Embryonic facial prominence (tissue), 1 donor: Measurements from ENCODE around the gene NDEL1.

Source experiments
- DNase-seq: peaks from one replicate; pipeline ENCODE4 v3.0.0-alpha.2; 2016; ENCODE audit errors: extremely low spot score

Gene NDEL1

DNA sequence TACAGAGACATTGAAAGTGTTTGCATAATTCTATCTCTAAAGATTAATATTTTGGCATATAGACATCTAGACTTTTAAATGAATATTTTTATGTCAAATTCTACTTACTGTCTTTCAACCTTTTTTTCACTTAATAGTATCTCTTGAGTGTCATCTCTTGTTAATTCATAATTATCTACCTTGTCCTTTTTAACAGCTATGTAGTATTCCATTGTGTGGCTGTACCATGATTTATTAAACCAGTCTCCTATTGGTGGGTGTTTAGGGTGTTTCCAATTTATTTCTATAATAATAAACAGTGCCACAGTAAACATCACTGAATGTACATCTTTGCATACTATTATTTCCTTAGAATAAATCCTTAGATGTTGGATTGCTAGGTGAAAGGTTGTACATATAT lies 21.7 kb upstream of the NDEL1 start:
- no peak for DNase-seq

DNA sequence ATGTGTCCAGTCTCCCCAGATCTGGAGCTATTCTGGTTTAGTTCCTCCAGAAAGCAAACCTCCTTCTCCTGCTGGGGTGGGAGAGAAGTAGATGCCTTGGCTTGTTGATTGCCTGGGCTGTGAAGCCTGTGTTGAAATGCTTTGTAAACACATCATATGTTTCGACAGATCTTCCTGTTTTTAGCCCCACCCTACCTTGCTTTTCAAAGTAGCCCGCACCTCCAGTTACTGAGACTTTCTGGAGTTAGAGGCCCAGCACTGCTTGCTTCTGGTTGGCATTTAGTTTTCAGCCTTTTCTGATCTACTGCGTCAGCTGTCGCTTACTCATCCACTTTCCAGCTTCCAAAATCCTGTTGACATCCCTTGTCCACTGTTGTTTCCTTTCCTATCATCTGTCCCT lies 17.9 kb upstream of the NDEL1 start:
- DNase-seq: no peak

DNA sequence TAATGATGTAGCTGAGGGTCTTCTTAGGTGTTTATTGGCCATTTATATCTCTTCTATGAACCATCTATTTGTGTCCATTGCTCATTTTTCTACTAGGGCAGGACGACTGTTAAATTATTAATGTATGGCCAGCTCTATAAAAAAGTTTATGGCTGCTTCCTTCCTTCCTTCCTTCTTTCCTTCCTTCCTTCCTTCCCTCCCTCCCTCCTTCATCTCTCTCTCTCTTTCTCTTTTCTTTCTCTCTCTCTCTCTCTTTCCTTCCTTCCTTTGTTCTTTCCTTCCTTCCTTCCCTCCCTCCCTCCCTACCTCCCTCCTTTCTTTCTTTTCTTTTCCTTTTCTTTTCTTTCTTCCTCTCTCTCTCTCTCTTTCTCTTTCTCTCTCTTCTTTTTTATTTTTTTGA lies 17.2 kb upstream of the NDEL1 start:
- no peak for DNase-seq

DNA sequence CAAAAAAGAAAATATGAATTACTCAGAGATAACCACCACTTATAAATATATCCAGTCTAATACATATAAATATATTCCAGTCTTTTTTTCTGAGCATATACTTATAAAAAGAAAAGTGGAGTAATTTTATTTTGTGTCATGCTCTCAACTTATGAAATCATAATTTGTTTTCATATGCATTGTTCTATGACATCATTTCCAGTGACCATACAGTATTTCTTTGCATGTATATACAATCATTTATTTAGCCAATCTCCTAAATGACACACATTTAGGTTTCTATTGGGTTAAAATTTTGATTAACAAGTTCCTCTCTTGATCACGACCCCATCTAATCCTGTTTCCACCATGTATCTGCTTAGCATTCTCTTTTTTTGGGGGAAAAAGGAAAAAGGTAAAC lies 16.4 kb upstream of the NDEL1 start:
- no peak for DNase-seq

DNA sequence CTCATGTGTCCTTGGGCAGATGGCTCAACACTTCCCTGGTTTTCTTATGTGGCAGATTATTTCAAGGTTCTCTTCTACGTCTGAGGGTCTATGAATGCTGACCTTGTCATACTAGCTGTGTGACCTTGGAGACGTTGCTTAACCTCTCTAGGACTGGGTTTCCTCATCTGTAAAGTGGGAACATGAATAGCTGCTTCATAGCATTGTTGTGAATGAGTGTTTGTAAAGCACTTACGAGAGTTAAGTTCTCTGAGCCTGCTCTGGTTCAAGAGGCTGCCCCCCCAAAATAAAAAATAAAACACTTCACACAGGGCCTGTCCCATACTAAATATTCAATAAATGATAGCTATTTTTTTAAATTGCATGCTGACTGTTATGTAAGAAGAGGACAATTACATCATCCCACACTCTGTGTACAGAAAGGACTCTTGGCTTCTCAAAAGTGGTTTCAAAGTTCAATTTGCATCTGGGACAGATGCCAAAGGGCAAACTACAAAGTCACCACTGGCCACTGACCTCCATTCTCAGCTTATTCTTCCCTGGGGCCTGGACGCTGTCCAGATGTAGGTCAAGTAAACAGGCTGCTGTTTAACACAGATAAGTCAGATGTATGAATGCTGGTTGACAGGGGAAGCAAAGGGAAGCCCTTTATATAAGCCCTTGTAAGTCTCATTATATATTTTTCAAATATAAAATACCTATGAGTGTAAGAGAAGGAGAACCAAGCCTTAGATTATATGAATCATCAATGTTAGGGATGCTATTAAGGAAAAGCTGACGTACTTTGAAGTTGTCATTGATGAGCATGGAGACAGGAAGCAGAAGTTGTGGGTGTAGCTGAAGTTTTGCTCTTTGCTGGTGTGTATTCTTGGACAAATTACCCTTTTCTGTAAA lies 15.4 kb upstream of the NDEL1 start:
- no peak for DNase-seq

DNA sequence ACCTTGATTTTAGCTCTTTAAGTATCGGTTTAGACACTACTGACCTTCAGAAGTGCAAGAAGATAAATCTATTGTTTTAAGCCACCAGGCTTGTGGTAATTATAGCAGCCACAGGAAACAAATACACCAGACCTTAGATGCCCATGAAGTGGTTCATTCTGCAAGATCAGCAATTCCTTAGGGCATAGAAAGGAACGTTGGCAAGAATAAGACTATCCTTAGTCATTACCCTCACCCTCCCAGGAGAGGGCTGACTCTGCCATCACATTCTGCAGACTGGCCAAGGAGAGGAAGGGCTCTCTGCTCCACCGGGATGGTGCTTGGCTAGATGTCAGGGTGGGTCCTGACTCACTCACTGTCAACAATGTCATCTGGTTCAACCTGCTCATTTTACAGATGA lies 14.1 kb upstream of the NDEL1 start:
- DNase-seq: no peak

DNA sequence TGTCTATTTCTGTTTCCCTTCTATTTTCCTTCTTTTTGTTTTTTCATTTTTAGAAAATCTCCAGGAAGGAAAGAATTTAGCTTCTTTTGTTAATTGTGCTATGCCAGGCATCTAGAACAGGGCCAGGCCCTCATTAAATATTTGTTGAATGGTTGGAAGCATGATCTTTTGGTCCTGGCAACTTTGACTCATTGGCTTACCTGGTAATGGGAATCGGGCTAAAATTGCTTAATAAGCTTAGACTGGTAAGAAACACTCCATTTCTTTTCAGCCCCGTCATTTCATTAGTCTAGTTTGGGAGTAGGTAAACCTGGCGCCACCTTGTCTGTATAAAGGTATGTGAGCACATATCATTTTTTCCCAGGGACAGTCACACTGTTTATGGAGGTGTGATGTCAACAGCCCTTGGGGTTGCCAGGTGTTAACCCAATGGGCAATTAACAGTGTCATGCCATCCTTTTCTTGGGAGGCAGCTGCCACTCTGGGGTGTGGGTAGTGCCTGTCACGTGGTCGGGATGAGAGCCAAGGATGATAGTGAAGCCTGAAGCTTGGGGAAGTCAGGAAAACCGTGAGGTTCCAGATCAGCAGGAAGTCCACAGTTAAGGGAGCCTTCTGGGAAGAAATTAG lies 9.5 kb upstream of the NDEL1 start:
- DNase-seq: no peak

DNA sequence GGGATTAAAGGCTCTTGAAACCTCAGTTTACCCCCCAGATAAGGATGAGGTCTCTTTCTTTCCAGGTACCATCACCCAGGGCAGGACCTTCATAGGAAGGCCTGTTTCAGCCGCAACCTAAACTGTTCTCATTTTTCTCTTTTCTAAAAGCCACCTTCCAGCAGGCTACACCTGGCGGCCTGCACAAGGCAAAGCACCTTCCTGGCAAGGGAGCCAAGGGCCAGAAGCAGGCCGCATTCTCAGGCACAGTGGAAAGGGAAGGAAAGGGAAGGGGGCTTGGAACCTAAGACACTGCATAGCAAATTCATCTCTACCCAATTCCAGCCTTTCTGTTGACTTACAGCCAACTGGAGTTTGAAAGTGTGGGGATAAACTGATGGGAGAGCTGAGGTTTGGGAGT lies 8.9 kb upstream of the NDEL1 start:
- DNase-seq: no peak

DNA sequence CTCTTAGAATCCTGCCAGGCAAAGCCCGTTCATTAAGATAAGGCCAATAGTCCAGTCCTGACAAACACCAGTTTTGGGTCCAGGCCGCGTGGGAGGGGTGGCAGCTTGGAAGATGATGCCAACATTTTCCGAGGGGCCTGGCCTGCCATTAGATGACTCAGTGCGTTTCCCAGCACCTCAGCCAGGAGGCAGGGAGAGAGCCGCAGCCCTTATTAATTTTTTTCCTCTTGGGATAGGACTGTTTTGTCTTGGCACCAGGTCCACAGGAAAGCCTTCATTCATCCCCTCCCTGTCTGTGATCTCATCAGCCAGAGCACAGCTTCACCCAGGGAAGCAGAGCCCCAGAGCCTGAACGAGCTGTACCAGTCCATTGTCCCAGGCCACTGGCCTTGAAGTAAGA lies 4.7 kb upstream of the NDEL1 start:
- no peak for DNase-seq

DNA sequence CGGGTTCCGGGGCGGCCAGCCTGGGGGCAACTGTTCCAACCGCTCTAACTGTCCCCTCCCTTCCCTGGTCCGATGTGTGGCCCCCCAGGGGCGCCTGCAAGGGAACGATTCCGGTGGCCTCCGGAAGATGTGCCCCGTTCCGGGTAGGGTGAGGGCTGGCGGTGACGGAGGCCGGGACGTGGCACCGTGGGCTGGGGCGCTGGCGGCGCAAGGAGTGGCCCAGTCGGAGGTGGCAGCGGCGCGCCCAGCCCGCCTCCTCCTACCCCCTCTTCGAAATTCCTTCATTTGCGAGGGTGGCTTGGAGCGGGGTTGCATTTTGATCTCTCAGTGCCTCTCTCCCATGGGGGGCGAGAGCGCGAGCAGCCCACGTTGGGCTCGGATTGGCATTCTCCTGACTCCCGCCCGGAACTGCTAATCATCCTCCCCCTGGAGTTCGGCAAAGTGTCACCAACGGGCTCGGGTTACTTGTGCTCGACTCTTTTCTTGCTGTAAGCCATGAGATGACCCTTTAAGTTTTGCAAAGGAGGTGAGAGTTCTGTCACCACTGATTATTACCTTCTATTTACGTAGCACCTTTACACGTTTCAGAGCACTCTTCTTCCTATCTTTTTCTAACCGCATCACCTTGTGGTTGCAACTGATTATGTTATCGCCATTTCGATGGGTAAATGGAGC lies 622 bp downstream of the NDEL1 start:
- DNase-seq: peak; percentile 12

DNA sequence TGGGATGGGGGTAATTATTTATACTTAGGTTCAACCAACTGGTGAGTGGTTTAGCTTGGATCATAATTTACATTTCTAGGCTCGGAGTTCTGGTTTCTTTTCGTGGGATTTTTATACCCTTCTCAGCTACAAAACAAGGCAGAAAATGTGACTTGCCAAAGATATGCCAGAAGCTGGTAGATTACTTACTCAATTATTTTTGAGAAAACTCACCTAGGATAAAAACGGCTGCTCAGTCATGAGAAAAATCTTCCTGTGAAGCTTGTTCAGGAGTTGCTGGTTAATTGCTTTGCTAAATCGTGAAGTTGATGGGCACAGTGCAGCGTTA lies 1.1 kb downstream of the NDEL1 start:
- no peak for DNase-seq

DNA sequence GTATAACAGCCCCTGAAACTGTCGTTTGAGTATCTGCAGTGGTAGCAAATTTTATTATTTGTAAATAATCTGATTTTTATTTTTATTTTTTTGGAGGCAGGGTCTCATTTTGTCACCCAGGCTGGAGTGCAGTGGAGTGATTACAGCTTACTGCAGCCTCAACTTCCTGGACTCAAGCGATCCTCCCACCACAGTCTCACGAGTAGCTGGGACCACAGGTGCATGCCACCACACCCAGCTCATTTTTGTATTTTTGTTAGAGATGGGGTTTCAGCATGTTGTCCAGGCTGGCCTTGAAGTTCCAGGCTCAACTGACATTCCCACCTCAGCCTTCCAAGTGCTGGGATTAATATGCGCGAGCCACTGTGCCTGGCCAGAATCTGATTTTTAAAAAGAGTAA lies 2.8 kb downstream of the NDEL1 start:
- DNase-seq: no peak

DNA sequence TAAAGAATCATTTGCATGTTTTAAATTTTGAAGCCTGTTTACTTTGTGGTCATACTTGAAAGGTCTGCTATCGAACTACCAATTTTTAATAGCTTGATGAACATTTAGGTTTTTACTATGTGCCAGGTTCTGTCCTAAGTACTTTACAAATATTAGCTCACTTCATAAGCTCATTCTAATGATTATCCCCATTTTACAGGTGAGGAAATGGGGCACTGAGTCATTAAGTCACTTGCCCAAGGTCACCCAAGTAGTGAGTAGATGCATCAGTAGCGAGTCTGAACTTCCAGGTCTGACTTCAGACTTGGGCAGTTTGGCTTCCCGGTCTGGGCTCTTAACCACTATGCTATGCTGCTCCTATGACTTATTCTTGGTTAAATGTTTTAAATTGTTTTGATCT lies 4.0 kb downstream of the NDEL1 start:
- DNase-seq: no peak

DNA sequence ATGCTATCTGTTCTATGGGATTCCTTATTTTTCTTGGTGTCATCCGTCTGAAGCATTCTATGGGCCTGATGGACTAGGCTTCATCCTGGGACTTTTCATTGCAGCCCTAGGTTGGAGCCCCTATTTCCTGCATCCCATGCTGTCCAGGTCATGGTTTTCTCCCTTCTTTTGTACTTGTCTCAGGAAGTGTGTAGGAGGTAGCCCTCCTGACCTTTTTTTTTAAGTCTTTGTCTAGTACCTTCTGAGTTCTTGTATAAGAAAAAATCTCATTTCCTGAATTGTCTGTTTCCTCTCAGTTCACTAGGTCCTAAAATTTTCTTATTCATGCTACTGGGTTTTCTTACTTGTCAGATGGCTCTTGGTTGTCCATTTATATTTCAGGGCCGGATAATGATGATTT lies 6.0 kb downstream of the NDEL1 start:
- no peak for DNase-seq

DNA sequence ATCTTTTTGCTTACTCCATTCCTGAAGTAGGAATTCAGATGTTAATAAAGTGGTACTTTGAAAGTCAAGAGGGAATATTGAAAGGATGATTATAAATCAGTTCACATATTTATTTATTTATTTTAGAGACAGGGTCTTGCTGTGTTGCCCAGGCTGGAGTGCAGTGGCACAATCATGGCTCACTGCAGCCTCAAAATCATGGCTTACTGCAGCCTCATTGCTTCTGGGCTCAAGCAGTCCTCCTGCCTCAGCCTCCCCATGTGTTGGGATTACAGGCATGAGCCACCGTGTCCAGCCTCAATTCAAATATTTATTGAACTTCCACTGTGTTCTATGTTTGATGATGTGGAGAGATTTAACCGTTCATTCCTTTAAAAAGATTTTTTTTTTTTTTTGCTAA lies 6.6 kb downstream of the NDEL1 start:
- DNase-seq: no peak

DNA sequence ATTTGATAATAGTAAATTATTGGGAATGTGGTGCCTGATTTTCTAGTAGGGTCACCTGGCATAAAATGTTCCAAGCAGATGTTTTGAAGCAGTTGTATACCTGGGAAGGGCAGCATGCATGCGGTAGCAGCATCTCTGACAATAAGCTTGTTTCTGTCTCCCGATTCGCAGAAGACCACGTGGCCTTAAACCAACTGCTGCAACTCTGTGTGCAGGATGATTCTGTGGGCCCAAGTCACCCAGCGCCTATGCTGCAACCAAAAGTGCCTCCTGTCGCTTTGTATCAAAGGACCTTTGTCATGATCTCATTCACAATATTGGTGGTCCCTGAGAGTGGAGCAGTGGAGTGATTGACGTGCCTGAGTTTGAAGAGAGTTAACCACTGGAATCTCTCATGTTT lies 8.1 kb downstream of the NDEL1 start:
- DNase-seq: no peak

DNA sequence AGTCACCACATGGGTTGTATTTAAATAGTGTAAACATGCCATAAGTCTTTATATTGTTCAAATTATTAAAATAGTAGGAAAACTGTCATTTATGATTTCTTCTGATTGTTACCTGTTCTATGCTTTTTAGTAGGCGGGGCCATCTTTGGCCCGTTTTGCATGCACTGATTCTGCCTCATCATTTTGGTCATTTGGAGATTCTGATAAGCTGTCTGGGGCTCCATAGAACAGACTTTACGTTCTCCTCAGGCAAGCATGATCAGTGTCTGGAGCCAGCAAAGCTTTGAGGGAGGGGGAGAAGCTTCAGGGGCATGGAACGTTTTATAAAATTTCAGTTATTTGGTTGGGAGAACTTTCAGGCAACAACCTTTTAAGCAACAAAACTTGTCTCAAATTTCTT lies 8.8 kb downstream of the NDEL1 start:
- no peak for DNase-seq

DNA sequence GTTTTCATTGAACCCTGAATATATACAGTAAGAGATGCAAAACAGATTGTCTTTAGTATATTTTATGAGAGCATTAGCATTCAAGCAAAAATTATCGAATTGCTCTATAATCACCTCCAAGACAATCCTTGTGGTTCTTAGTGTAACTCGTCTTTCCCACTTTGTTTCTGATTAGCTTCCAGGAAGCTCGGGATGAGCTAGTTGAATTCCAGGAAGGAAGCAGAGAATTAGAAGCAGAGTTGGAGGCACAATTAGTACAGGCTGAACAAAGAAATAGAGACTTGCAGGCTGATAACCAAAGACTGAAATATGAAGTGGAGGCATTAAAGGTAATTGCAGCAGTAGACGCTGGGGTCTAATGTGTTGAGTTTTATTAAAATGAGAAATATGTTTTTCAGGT lies 9.9 kb downstream of the NDEL1 start:
- no peak for DNase-seq

DNA sequence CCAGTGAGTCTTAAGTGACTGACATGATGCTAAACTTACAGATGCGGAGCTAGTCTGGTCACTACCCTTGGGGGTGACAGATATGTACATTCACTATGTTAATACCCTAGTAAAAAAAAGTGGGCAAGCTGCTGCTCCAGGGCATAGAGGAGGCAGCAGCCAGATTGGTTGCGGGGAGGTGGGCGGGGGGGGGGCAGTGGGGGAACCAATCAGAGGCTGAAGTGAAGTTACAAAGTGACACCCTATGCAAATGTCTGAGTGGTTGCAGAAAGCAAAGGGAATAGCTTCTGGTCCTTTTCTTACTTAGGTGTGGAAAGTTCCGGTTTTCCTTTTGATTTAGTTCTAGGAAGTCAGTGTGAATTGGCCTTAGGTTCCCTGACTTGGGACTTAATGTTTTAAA lies 12.1 kb downstream of the NDEL1 start:
- no peak for DNase-seq

DNA sequence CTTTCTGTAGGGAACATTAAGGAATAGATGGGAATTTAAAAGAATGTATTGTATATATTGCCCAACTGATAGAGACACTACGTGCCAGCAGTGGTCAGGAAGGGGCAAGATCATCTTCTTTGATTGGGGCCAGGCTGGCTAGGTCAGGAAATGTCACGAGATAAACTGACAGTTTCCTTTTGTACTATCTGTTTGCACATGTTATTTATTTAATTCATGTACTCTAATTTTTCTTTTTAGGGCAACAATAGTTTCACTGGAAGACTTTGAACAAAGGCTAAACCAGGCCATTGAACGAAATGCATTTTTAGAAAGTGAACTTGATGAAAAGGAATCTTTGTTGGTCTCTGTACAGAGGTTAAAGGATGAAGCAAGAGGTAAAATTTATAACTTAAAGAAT lies 12.6 kb downstream of the NDEL1 start:
- DNase-seq: no peak

DNA sequence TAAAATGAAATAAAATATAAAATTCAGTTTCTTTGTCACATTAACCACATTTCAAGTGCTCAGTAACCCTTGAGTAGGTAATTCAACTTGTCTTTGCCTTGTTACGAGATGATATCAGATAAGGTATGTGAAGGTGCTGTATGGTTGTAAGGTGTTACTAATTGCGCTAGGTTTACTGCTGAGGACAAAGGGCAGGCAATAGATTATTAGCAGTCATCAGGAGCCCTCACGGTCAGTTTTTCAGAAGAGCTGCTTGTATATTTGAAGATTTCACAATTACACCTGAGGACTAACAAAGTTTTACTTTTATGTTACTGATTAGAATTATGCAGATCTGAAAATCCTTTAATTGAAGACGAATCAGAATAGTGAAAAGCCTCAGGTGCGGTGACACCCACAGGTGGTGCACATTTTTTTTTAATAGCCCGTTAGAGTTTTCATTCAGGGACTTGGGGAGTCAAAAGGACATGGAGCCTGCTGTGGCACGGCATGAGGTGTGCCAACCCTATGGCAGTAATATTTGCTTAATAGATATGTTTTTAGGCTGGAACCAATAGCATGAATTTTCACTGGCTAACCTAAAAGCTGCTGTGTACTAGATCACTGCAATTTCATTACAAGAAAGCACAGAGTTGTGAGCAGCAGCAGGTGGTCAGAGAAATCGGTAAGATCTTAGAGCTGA lies 16.4 kb downstream of the NDEL1 start:
- DNase-seq: no peak

DNA sequence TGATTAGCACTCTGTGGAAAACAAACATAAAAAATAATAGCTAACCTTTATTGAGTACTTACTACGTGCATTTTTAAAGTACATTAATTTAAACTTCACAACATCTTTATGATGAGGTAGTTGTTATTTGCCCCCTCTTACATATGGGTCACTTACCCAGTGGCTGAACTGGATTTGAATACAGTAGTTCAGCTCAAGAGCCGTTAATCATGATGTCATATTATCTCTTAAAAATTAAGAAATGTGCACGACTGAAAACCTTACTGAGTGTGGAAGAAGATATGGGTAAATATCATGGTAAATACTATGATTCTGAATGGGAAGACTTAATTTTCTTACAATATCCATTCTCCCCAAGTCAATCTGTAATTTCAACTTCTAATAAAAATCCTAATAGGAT lies 17.6 kb downstream of the NDEL1 start:
- no peak for DNase-seq
